GM12878 (cell line): ENCODE data around the gene PRDM15. TPM values are rescaled to one million over a fixed set of nuclear protein-coding genes. Genes with fewer than 3 reads are reported as not detected.

Source experiments
- ATAC-seq: fragments of 200-7000 bp; cut with Tn5 transposase; 3 replicates; pipeline ENCODE4 v1.9.1; 2020; ENCODE audit warnings: mild to moderate bottlenecking, moderate library complexity
- BruUV-seq: library from RNA; stranded (reverse); fragments of 400-500 nt; replicated peaks from 2 replicates; lab custom pipeline; 2021; lab: Mats Ljungman, UMichigan
- CTCF ChIA-PET: fragments of 300-600 bp; sonication (Branson Sonifier 250); formaldehyde crosslinking; extraction: SDS; loops from one replicate; lab custom pipeline; 2021; ENCODE audit warnings: inconsistent platforms; lab: Yijun Ruan, JAX
- POLR2A ChIA-PET: fragments of 350-600 bp; formaldehyde crosslinking; extraction: SDS; loops from one replicate; lab custom pipeline; 2021; ENCODE audit warnings: inconsistent platforms; lab: Charles Lee
- RAD21 ChIA-PET: fragments of 300-600 bp; sonication (Branson Sonifier 250); formaldehyde crosslinking; loops from one replicate; lab custom pipeline; 2023; ENCODE audit warnings: antibody characterized with exemption; ENCODE audit not compliant: unreplicated experiment; lab: Charles Lee
- SMC1A ChIA-PET: fragments of 300-600 bp; sonication (Branson Sonifier 250); formaldehyde crosslinking; loops from one replicate; lab custom pipeline; 2023; ENCODE audit not compliant: unreplicated experiment, uncharacterized antibody; lab: Charles Lee
- DNase-seq: peaks from one replicate; pipeline ENCODE4 v3.0.0-alpha.2; 2011; ENCODE audit warnings: low read depth, low spot score
- FAIRE-seq: peaks from 3 replicates; lab custom pipeline; 2011; peaks lifted over from hg19 to GRCh38; lab: Jason Lieb, UNC
- H2AFZ ChIP-seq: 2 replicates; pipeline ENCODE4 v1.6.0; 2011; ENCODE audit warnings: low read depth, low read length, control low read depth; ENCODE audit not compliant: control insufficient read depth
- H3K27ac ChIP-seq: 2 replicates; pipeline ENCODE4 v1.5.1; 2011; ENCODE audit warnings: control low read depth; ENCODE audit not compliant: control insufficient read depth, insufficient read depth
- H3K27me3 ChIP-seq, 2 experiments: replicated peaks in 1 of 2; 2 replicates each; pipeline versions ENCODE4 v1.6.0 to v1.6.1; 2011; ENCODE audit warnings: low read length in 1 of 2; ENCODE audit not compliant: control insufficient read depth in 2 of 2, insufficient read depth in 2 of 2
- H3K36me3 ChIP-seq, 2 experiments: 2 replicates each; pipeline ENCODE4 v1.5.1; 2011; ENCODE audit warnings: low read length in 1 of 2; ENCODE audit not compliant: control insufficient read depth in 2 of 2, insufficient read depth in 2 of 2
- H3K4me1 ChIP-seq: 2 replicates; pipeline ENCODE4 v1.6.1; 2011; ENCODE audit warnings: mild to moderate bottlenecking, low read length, moderate library complexity, mixed read lengths; ENCODE audit not compliant: control insufficient read depth, insufficient read depth
- H3K4me2 ChIP-seq: 2 replicates; pipeline ENCODE4 v1.6.0; 2011; ENCODE audit warnings: control low read depth; ENCODE audit not compliant: control insufficient read depth, insufficient read depth
- H3K4me3 ChIP-seq: fragments of 200-600 bp; sonication (generic); 2 replicates; pipeline ENCODE4 v1.5.1; 2016
- H3K79me2 ChIP-seq: 2 replicates; pipeline ENCODE4 v1.6.0; 2011; ENCODE audit warnings: low read length; ENCODE audit not compliant: control insufficient read depth, insufficient read depth
- H3K9ac ChIP-seq: 2 replicates; pipeline ENCODE4 v1.8.0; 2011; ENCODE audit warnings: low read length, control low read depth, mixed read lengths; ENCODE audit not compliant: control insufficient read depth, insufficient read depth
- H3K9me3 ChIP-seq: replicated peaks from 3 replicates; pipeline ENCODE4 v1.5.1; 2011; ENCODE audit warnings: mild to moderate bottlenecking, low read length; ENCODE audit not compliant: control insufficient read depth, insufficient read depth
- H4K20me1 ChIP-seq: 2 replicates; pipeline ENCODE4 v1.6.0; 2011; ENCODE audit not compliant: control insufficient read depth, insufficient read depth
- EP300 ChIP-seq, 2 experiments: fragments of 150-350 bp in 1 of 2; IDR thresholded peaks; 2 replicates each; pipeline ENCODE4 v1.6.1; 2011 to 2012; ENCODE audit warnings: low read depth in 2 of 2, low read length in 2 of 2, borderline replicate concordance in 1 of 2, improper control_type of control experiment in 1 of 2, inconsistent platforms in 1 of 2; ENCODE audit not compliant: control insufficient read depth in 1 of 2
- HDAC6 ChIP-seq: fragments of 200-600 bp; sonication (generic); IDR thresholded peaks from one replicate; pipeline ENCODE4 v1.8.0; 2017; ENCODE audit warnings: antibody characterized with exemption; ENCODE audit not compliant: unreplicated experiment
- MTA3 ChIP-seq: IDR thresholded peaks from 2 replicates; pipeline ENCODE4 v1.6.1; 2012; ENCODE audit warnings: low read length, inconsistent platforms, borderline replicate concordance
- POLR2AphosphoS2 ChIP-seq: IDR thresholded peaks from 2 replicates; pipeline ENCODE4 v1.6.1; 2011; ENCODE audit warnings: low read depth, mild to moderate bottlenecking, low read length, improper control_type of control experiment, moderate library complexity
- POLR2AphosphoS5 ChIP-seq: IDR thresholded peaks from 2 replicates; pipeline ENCODE4 v1.6.1; 2011; ENCODE audit warnings: mild to moderate bottlenecking, low read length, inconsistent platforms
- WGBS: methylation state at CpG from one replicate; pipeline ENCODE4 v1.1.6; 2016; ENCODE audit warnings: low lambda C conversion rate; ENCODE audit not compliant: insufficient replicate concordance, insufficient coverage; ENCODE audit errors: missing lambda C conversion rate; 5-methylcytosine and 5-hydroxymethylcytosine counted together
- in situ Hi-C: fragments of 300-500 bp; cut with MboI; formaldehyde crosslinking; loops from 9 replicates; pipeline ENCODE4 v1.14.3; 2018; ENCODE audit warnings: mixed read lengths
- intact Hi-C: fragments of 100-400 bp; cut with micrococcal nuclease; formaldehyde crosslinking; loops from one replicate; pipeline ENCODE4 v1.14.2; 2022; ENCODE audit not compliant: unreplicated experiment
- polyA plus RNA-seq, 11 experiments: library from polyadenylated mRNA; depleted of rRNA in 4 of 11; unstranded in 6 of 11; stranded (reverse) in 5 of 11; fragments of >200 nt; fragmentation: Nextera tagmentation in 4 of 11; fragmentation: Illumina TruSeq in 1 of 11; extraction: Ambion mirVana in 4 of 11; extraction: Trizol in 1 of 11; gene quantifications; 1 replicate in 1 of 11; 2 replicates in 10 of 11; pipeline versions ENCODE4 v1.2.1 to v1.2.3, GENCODE V29; 2011 to 2016; ENCODE audit warnings: inconsistent platforms in 2 of 11, missing spikeins in 2 of 11, low read depth in 1 of 11
- total RNA-seq, 4 experiments: library from RNA; depleted of rRNA in 3 of 4; stranded (reverse); fragments of >200 nt in 3 of 4; fragmentation: Illumina TruSeq in 1 of 4; extraction: Trizol in 1 of 4; gene quantifications; 2 replicates each; pipeline versions ENCODE4 v1.2.1 to v1.2.3, GENCODE V29; 2013 to 2021
- TF ChIP-seq, protein P1 (sequence below): fragments of 450-650 bp; IDR thresholded peaks from 2 replicates; pipeline ENCODE4 v1.6.1; 2016; ENCODE audit warnings: mild to moderate bottlenecking

Gene PRDM15
- total and polyA plus RNA-seq, 10 of the 15 experiments (the other 5 are each of a cell fraction or from before 2014, with no cell fraction given), result 2.2 to 16.0 (median 8.6) TPM

DNA sequence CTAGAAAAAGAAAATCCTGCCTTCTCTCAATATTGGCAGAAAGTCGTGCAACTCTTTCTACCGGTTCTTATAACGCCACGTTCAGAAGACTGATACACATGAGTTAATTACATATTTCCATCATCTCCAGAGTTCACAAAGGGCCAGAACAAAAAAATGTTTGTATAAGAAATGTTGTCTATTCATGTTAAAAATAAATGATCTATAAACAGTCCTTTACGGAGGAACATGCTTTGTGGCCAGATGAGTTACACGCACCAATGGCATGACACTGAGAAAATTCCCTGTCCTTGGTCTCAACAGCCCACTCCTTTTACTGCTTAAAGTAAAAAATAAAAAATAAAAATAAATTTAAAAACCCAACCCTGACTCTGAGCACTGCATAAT lies 45.2 kb upstream of the PRDM15 start:
- TF ChIP-seq, protein P1, sequence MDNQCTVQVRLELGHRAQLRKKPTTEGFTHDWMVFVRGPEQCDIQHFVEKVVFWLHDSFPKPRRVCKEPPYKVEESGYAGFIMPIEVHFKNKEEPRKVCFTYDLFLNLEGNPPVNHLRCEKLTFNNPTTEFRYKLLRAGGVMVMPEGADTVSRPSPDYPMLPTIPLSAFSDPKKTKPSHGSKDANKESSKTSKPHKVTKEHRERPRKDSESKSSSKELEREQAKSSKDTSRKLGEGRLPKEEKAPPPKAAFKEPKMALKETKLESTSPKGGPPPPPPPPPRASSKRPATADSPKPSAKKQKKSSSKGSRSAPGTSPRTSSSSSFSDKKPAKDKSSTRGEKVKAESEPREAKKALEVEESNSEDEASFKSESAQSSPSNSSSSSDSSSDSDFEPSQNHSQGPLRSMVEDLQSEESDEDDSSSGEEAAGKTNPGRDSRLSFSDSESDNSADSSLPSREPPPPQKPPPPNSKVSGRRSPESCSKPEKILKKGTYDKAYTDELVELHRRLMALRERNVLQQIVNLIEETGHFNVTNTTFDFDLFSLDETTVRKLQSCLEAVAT, result peak; percentile 80; the same call in 1 of the 2 replicates
- TF ChIP-seq MTA3 (no peak), HDAC6 (no peak), POLR2AphosphoS5 (no peak), POLR2AphosphoS2 (no peak), EP300 (IDR thresholded peaks at IDR 0.05; ENCODE audit: borderline replicate concordance in 1 of 2, control insufficient read depth in 1 of 2, low read depth in 2 of 2, low read length in 2 of 2) (0 out of 4 replicates have a peak, but pooled peaks of 1 of the 2 experiments have one; percentile 9)
- TF ChIP-seq, all 136 proteins: peak for 2
- H3K4me1 ChIP-seq, result peaks cover 62% of the 10 kb centered on the region
- H3K27me3 ChIP-seq, result no peaks in the 10 kb centered on the region
- H3K79me2 ChIP-seq, result peaks cover 46% of the 10 kb centered on the region
- in situ Hi-C loops, result no loop called here
- ATAC-seq (no peak), DNase-seq (no peak), FAIRE-seq (no peak)
- no peaks in the 10 kb centered on the region for H3K9me3 ChIP-seq
- no peaks in the 10 kb centered on the region; a peak in 1 of 4 replicates for H3K36me3 ChIP-seq
- peak overlapping the region; percentile 99 for H3K27ac ChIP-seq
- H4K20me1 ChIP-seq, result no peaks in the 10 kb centered on the region
- no TSS peak for BruUV-seq
- H2AFZ ChIP-seq, result no peak overlapping the region
- POLR2A ChIA-PET, result interaction anchor here (1.0 to 5.5 kb wide), 3 partner anchors 45 to 139 kb away, joined by 3 to 28 read pairs (median 13); partner anchors contain the start of genes PRDM15 and ZBTB21
- peak overlapping the region; percentile 81 for H3K4me3 ChIP-seq
- SMC1A ChIA-PET, result interaction anchor here (0.9 to 5.3 kb wide), 10 partner anchors 8 to 191 kb away, joined by 3 to 51 read pairs (median 4); partner anchors contain the start of gene PRDM15
- H3K4me2 ChIP-seq, result peak overlapping the region; percentile 97
- CTCF ChIA-PET, result interaction anchor here (0.8 to 4.9 kb wide), 4 partner anchors 81 to 193 kb away, joined by 3 to 15 read pairs (median 10); no protein-coding TSS in a partner anchor
- 59% methylated on average over 6 of the region's 6 CpGs for WGBS
- intact Hi-C loops, result loop anchor here (5.0 to 10.0 kb wide), 2 partner anchors 37 to 190 kb away; no protein-coding TSS in a partner anchor
- H3K9ac ChIP-seq, result peak overlapping the region; percentile 64
- RAD21 ChIA-PET, result interaction anchor here (0.9 to 2.9 kb wide), 12 partner anchors 14 to 184 kb away, joined by 3 to 11 read pairs (median 4); partner anchors contain the start of gene ZBTB21
